ENCODE results near the gene SSBP4.

DNA sequence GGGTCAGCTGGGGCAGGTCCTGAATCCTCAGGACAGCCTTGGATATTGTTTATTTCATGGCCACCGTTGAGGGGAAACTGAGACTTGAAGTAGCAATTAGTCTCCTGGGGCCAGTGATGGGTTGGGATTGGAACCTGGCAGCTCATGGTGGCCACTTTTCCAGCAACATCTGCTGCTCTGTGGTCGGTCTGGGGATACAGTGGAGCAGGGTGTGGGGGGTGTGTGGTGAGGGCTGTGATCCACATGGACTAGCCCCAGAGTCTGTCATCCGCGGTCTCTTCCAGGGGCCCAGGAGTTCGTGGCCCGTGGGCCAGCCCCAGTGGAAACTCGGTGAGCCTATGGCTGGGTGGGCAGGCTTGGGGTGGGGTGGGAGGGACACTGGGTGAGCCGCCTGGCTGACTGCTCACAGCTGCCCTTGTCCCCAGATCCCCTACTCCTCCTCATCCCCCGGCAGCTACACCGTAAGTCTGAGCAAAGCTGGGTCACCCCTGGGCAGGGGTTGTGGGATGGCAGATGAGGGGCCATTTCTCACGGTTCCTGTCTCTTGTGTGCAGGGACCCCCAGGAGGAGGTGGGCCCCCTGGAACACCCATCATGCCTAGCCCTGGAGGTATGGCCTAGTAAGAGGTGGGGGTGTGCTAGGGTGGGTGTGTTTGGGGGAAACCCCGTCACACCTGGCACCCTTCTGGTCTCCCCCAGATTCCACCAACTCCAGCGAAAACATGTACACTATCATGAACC is 13.2 kb downstream of the SSBP4 start:
- TF ChIP-seq EZH2 (IDR thresholded peaks at IDR 0.05; ENCODE audit: borderline replicate concordance, insufficient read depth, low read depth, low read length, poor library complexity, severe bottlenecking): no peak
- TF ChIP-seq, protein P1, sequence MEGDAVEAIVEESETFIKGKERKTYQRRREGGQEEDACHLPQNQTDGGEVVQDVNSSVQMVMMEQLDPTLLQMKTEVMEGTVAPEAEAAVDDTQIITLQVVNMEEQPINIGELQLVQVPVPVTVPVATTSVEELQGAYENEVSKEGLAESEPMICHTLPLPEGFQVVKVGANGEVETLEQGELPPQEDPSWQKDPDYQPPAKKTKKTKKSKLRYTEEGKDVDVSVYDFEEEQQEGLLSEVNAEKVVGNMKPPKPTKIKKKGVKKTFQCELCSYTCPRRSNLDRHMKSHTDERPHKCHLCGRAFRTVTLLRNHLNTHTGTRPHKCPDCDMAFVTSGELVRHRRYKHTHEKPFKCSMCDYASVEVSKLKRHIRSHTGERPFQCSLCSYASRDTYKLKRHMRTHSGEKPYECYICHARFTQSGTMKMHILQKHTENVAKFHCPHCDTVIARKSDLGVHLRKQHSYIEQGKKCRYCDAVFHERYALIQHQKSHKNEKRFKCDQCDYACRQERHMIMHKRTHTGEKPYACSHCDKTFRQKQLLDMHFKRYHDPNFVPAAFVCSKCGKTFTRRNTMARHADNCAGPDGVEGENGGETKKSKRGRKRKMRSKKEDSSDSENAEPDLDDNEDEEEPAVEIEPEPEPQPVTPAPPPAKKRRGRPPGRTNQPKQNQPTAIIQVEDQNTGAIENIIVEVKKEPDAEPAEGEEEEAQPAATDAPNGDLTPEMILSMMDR (IDR thresholded peaks at IDR 0.05): no peak
